ENCODE results near the gene SERPIND1.

- TF ChIP-seq CTCF (IDR thresholded peaks at IDR 0.05) (no peak), POLR2A (IDR thresholded peaks at IDR 0.05) (no peak)
These were observed 33.4 kb downstream of the SERPIND1 start for GRCh38 chr22:20807315-20807752.

All from thyroid gland (tissue), 4 donors.